HG02642 (cell line): ENCODE data around the gene PRSS1.
"Not testable (repeated sequence)": the region's sequence is repeated elsewhere in the genome, so short reads cannot be mapped to it uniquely, and the experiment has no call there.

Experiments used
- ATAC-seq: cut with Tn5 transposase; IDR thresholded peaks from one replicate; pipeline ENCODE4 v1.9.1; 2021; ENCODE audit warnings: mild to moderate bottlenecking; ENCODE audit not compliant: unreplicated experiment, poor library complexity

PRSS1 gene

GRCh38 chr7:142772051-142772450, 22.8 kb downstream of the PRSS1 start:
- ATAC-seq: no peak

DNA sequence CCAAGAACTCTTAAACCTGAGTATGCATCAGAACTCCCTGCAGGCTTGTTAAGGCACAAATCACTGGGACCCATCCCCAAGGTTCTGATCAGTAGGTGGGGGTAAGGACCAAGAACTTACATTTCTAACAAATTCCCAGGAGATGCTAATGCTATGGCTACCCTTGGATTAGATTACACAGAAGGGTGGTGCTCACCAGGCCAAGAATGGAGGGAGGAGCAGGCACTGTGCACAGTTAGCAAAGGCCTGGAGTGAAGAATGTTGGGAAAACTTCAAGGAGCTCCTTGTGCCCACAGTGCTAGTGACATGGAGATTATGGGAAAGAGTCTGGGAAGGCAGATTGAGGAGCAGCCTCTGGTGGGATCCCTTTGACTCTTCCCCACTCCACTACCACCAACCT, 23.4 kb downstream of the PRSS1 start:
- ATAC-seq: no peak

DNA sequence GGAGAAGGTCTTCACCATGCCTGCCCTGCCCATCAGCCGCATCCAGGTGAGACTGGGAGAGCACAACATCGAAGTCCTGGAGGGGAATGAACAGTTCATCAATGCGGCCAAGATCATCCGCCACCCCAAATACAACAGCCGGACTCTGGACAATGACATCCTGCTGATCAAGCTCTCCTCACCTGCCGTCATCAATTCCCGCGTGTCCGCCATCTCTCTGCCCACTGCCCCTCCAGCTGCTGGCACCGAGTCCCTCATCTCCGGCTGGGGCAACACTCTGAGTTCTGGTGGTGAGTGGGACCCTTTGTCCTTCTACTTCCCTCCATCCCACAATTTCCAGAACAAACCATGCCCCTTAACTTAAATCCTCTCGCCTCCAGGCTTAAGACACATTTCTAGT, 24.0 kb downstream of the PRSS1 start:
- no peak for ATAC-seq

GRCh38 chr7:142773937-142774744, 24.9 kb downstream of the PRSS1 start:
- no peak for ATAC-seq

GRCh38 chr7:142774826-142775225, 25.6 kb downstream of the PRSS1 start:
- ATAC-seq: no peak

- not testable (repeated sequence) for ATAC-seq
These were observed 26.3 kb downstream of the PRSS1 start for GRCh38 chr7:142775351-142776115.

- ATAC-seq: no peak
These were observed 27.1 kb downstream of the PRSS1 start for GRCh38 chr7:142776206-142776844.

DNA sequence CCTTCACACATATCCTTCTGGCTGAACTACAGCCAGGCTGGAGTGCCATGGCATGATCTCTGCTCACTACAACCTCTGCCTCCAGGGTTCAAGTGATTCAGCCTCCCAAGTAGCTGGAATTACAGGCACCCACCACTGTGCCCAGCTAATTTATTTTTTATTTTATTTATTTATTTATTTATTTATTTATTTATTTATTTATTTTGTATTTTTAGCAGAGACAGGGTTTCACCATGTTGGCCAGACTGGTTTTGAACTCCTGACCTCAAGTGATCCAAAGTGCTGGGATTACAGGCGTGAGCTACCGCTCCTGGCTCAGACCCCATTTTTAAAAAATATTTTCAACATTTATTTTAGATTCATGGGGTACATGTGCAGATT, 27.6 kb downstream of the PRSS1 start:
- ATAC-seq: not testable (repeated sequence)

- no peak for ATAC-seq
These were observed 28.0 kb downstream of the PRSS1 start for GRCh38 chr7:142777318-142777717.

- peak; percentile 93 for ATAC-seq
These were observed 33.9 kb downstream of the PRSS1 start for GRCh38 chr7:142782922-142783900.

- ATAC-seq: no peak
These were observed 34.8 kb downstream of the PRSS1 start for GRCh38 chr7:142784096-142784495.

- ATAC-seq: no peak
These were observed 35.4 kb downstream of the PRSS1 start for GRCh38 chr7:142784716-142785115.

GRCh38 chr7:142785841-142786250, 36.6 kb downstream of the PRSS1 start:
- no peak for ATAC-seq

GRCh38 chr7:142787034-142787768, 37.9 kb downstream of the PRSS1 start:
- ATAC-seq: no peak

DNA sequence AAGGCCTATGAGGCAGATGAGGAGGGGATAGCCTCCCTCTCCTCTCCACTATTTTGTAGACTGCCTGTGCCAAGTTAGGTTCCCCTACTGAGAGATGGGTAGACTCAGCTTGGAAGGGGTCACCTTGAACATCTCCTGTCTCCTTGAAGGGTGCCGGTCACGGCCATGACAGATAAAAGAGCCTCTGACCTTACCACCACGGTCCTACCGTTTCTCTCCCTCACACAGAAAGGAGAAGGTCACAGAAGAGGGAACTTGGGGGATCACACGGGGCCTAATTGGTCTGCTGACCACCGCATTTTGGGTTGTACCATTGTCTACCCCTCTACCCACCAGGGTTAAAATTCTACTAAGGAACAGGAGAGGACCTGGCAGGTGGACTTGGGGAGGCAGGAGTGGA, 38.5 kb downstream of the PRSS1 start:
- ATAC-seq: no peak

DNA sequence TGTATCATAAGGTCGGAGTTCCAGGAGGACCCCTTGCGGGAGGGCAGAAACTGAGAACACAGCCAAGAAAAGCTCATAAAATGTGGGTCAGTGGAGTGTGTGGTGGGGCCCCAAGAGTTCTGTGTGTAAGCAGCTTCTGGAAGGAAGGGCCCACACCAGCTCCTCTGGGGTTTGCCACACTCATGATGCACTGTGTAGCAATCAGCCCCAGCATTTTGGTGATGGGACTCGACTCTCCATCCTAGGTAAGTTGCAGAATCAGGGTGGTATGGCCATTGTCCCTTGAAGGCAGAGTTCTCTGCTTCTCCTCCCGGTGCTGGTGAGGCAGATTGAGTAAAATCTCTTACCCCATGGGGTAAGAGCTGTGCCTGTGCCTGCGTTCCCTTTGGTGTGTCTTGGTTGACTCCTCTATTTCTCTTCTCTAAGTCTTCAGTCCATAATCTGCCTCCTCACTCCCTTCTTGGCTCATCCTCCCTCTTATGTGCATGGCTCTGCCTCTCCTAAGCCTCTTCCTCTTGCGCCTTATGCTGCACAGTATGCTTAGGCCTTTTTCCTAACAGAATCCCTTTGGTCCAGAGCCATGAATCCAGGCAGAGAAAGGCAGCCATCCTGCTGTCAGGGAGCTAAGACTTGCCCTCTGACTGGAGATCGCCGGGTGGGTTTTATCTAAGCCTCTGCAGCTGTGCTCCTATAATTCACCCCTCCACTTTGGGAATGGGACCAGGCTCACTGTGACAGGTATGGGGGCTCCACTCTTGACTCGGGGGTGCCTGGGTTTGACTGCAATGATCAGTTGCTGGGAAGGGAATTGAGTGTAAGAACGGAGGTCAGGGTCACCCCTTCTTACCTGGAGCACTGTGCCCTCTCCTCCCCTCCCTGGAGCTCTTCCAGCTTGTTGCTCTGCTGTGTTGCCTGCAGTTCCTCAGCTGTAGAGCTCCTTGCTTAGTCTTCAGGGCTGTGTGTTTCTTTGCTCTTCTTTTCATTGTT, 39.3 kb downstream of the PRSS1 start:
- no peak for ATAC-seq

DNA sequence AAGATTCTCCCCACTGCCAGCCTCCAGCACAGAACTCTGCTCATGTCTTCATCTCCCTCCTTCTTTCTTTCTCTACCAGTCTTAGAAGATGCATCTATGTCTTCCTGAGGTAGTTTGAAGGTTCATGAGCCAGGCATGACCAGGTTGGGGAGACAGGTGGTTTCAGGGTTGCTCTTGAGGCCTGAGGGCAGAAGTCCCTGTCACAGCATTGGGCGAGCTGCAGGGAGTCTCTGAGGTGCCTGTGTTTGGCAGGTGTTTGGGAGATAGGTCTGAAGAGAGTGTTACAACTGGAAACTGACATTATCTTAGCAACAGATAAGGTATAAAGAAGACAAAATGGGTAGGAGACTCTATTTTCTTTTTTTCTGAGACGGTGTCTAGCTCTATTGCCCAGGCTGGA, 40.2 kb downstream of the PRSS1 start:
- no peak for ATAC-seq

DNA sequence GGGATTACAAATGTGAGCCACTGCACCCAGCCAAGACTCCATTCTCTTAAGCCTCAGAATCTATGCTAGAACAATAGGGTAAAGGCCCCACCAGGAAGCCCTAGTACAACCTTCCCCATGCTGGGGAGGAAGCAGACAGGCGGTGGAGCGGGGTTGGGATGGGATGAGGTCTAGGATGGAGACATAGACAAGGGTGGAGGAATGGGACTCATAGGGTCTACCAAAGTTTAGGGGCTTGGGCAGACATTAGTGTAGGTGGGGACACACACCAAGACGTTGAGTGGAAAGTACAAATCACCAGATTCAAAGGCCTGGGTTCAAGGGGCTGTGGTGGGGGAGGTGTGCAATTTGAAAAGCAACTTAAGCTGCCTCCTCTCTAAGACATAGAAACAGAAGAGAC, 40.8 kb downstream of the PRSS1 start:
- no peak for ATAC-seq
